HUDEP-2 (cell line): Measurements from ENCODE around the gene STK11IP.
"Not testable (repeated sequence)": the region's sequence is repeated elsewhere in the genome, so short reads cannot be mapped to it uniquely, and the experiment has no call there.

Source experiments
- DNase-seq, 76 experiments: peaks; one replicate each; lab custom pipeline; 2025; ENCODE audit not compliant: unreplicated experiment in 76 of 76; lab: John Stamatoyannopoulos, UW

STK11IP gene

DNA sequence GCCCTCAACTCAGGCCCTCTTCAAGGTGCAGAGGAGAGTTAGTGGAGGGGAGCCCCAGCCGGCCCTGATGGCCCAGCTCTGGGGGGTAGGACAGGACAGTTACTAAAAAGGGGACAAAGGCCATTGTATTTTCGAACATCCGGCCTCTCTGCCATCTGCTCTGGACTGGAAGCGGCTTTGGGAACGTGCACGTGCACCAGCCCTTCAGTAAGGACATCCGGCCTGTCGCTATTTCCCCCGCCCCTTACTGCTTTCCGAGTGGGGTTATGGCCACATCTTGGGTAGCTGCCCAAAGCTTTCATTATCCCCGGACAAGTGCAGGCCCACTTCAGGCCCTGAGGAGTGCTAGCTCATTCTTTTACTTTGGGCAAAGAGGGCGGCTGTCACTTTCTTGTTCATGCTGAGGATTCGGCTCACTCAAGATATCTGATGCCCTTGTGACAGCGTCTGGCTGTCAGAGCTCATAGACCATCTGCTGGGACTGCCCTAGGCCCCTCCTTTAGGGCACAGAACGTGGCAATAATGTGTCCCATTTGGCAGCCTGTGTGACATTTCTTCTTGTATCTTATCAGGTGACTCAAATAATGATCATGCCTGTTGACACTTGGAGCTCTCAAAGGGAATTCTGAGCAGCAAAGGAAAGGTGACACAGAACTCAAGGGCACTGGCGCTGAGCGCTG is 47.3 kb downstream of the STK11IP start:
- no peak for DNase-seq

DNA sequence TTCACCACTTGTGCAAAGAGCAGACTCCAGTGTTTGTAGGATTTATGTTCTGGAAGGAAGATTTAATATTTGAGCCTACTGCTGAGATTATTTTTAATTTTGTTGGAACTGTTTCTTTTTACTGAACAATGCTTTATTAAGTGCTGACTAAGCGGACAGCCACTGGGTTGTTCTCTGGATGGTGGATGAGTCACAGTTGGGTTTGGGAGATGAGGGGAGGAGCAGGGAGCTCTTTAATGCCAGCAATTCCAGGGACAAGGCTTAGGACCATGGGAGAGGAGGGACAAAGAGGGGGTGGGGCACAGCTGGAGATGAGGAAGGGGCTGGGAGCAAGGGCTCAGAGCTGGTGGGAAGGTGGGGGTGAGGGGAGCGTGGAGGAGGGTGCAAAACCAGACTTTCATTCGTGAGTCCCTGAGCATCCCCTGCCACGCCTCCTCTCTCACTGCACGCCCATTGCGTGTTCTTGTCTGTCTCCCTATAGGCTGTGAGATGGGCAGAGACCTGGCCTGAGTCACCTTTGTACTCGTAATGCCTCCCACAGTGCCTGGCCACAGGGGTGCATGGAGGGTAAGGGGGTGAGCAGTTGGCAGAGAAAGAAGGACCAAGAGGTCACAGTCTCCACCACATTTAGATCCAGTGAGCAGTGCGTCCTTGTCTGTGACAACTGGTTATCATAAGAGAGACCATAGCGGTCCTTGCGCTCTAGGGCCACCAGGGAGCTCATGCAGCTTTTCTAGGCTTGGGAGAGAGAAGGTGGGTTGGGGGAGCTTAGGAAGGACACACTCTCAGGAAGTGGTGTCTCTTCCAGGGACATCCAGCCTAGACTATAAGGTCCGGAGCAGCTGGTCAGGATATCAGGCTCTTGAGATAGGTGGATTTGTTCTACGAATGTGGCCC is 48.2 kb downstream of the STK11IP start:
- no peak for DNase-seq

DNA sequence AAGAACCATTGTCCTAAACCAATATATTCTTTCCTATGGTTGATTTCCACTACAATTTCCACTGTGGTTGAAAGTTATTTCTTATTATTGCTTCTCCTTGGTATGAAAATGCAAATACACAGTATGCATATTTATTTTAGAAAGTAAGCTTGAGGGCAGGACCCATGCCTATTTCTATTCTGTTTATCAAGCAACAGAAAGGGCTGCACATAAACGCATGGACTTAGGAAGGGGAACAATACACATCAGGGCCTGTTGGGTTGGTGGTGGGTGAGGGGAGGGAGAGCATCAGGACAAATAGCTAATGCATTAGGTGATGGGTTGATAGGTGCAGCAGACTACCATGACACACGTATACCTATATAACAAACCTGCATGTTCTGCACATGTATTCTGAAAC is 50.5 kb downstream of the STK11IP start:
- no peak for DNase-seq

- no peak for DNase-seq
These were observed 51.3 kb downstream of the STK11IP start for GRCh38 chr2:219648963-219649362.

GRCh38 chr2:219650426-219651248 is 53.0 kb downstream of the STK11IP start:
- no peak for DNase-seq

GRCh38 chr2:219651656-219652055 is 54.0 kb downstream of the STK11IP start:
- DNase-seq: not testable (repeated sequence)

DNA sequence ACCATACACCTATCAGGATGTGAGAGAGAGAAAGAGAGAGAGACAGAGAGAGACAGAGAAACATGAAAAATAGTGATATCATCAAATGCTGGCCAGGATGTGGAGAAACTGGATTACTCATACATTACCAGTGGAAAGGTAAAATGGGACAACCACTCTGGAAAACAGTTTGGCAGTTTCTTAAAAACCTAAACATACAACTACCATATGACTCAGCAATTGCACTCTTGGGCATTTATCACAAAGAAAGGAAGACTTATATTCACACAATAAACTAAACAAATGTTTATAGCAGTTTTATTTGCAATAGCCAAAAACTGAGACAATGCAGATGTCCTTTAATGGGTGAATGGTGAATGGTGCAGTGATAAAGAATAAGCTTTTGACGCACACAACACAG is 58.9 kb downstream of the STK11IP start:
- no peak for DNase-seq

DNA sequence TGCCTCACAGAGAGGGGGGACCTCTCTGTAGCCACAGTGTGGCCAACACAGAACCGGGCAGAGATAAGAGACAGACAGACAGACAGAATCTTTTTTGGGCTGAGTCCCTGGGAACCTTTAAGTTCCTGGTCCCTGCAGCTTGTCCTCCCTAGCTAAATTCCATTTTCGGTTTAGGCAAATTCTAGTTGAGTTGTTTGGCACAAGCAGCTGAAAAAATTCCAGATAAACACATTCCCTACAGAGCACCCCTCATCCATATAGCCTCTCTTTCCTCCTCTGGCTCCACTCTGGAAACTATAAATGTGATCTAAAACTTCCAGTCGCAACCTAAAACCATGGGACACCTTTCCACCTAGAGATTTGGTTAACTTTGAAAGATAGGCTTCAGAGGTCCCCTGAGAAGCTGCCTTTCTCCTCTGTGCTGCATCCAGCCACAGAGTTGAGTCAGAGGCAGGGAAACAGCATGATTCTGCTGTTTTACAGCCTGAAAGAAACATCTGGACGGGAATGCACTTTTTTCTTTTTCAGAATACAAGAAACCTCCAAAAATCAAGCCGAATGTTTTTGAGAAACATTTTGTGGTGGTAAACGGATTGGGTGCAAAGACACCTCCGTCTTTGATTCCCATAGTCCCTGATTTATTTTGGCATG is 60.7 kb downstream of the STK11IP start:
- DNase-seq: no peak

DNA sequence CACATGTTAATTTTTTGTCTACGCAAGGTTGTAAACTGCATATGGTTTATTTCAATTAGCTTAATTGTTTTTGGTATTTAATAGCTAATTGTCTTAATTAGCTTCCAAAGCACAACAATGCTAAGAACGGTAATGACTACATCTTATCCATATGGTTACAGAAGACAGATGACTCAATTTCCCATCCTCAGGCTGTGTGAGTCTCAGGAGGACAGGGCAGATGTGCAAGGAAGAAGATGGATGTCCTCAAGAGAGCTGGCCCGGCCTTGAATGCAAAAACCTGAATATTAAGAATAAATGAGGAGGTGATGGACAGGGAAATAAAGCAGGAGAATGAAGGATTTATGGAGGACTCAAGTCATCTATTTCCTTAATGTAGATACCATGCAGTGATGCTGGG is 61.2 kb downstream of the STK11IP start:
- DNase-seq: no peak

- peak in 16 of 76 experiments; percentile 5 to 56 (median 24) for DNase-seq
These were observed 63.7 kb downstream of the STK11IP start for GRCh38 chr2:219661197-219661954.

GRCh38 chr2:219661955-219662395 is 64.3 kb downstream of the STK11IP start:
- peak in 7 of 76 experiments; percentile 11 to 51 (median 30) for DNase-seq

GRCh38 chr2:219662566-219662965 is 64.9 kb downstream of the STK11IP start:
- no peak for DNase-seq

- no peak for DNase-seq
These were observed 65.6 kb downstream of the STK11IP start for GRCh38 chr2:219663116-219663762.

GRCh38 chr2:219664041-219664440 is 66.4 kb downstream of the STK11IP start:
- no peak for DNase-seq

DNA sequence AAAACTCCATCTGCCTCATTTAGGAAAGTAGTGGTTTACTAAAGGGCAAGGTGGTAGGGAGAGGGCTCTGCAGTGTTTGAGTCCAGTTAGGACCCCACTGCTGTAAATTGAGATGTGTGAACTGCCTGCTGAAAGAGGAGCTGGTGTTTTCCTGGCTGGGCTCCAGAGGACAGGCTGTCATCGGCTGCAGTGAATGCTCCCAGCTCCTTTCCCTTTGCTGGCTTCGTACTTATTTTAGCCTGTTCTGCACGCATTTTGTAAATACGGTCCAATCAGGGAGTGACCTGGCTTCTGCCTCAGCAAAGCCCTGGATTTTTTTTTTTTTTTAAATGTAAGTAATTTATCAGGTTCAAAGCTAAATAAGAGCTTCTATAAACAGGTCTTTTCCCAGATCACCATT is 67.3 kb downstream of the STK11IP start:
- no peak for DNase-seq

DNA sequence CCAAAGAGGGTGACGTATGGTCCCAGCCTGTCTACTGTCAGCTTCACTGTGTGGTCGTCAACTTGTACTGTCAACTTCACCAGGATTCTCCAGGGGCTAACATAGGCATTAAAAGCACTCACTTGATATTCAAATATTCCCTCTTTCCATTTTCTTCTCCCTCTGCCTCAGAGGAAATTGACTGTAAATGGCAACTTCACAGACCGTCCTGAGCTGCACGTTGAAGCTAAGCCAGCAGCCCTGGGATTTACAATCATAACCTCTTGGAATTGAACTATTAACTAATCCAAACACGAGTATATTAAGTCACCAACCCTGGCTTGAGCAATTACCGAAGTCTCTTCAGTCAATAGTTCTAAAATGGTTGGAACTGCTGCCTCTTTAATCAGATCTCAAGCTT is 68.3 kb downstream of the STK11IP start:
- no peak for DNase-seq
